Epithelial cell of prostate (primary cell): Measurements from ENCODE around the gene OCSTAMP.
A peak's percentile ranks its signal among the peaks of the same experiment; 100 is the strongest.

ENCODE experiments used
- DNase-seq: peaks from one replicate; pipeline ENCODE4 v3.0.0-alpha.2; 2011; ENCODE audit warnings: low read depth, low spot score
- H3K27ac ChIP-seq: fragments of 450-650 bp; 2 replicates; pipeline ENCODE4 v1.5.1; 2017; ENCODE audit warnings: mild to moderate bottlenecking

The OCSTAMP gene

DNA sequence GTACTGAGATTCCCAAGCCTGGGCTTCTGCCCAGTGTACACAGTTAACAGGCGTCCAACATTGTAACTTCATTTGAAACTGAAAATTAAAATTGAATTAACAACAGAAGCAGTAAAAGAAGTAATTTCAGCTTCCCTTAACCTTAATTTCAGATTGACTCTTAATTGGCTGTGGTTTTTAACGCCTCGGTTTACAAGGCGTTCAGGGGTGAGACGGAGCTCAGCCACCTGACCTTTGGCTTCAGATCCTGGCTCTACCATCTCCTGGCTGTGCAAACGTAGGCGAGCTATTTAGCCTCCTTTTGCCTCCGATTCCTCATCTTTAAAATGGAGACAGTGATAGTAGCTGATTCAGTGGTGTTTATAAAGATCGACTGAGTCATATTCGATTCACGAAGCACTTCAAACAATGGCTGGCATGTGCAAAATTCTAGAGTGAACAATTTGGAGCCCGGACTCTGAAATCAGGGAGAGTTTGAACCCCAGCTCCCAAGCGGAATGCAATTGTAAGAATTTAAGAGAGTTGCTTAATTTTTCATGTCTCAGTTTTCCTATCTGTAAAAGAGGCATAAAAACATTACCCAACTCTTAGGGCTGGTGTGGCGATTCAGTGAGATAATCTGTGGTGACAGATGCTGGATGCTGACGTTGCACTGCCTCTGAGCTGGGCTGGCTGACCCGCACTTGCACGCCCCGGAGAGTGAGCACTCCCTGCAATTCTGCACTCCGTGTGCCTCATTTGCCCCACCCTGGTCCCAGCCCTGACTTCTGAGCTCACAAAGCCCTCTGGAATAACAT is 23.5 kb upstream of the OCSTAMP start:
- H3K27ac ChIP-seq: no peak overlapping the region
- no peak for DNase-seq

DNA sequence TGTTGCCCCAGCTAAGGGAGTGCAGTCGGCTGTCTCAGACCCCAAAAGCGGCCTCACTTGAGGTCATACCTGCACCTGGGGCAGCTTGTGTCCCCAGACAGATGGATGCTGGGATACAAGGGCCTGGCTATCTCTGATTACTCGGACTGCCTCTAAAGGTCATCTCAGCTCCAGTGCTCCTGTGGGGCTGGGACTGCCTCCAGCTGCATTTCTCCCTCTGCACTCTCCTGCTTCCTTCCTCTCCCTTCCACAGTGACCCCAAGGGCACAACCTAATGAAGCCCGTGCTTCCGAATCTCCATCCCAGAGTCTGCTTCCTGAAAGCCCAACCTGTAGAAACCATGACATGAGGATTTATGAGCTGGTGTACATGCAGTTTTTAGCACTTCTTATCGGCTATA is 22.8 kb upstream of the OCSTAMP start:
- DNase-seq: no peak

DNA sequence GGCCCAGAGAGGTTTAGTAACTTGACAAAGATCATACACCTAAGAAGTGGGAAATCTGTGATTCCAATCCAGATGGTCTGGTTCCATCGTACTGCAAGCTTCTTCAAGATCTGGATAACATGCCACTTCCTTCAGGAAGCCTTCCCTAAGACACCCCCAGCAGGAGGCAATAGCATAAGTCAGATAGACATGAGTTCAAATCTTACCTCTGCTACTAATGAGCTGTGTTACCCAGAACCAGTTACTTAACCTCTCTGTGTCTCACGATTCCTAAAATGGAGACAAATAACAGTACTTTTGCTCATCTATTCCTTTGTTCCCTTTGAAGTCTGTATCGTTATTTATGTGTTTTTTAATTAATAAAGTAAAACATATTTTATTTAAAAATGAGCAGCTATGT is 22.3 kb upstream of the OCSTAMP start:
- H3K27ac ChIP-seq: no peak overlapping the region
- DNase-seq: no peak

More for the DNA sequence above, 22.8 kb upstream of the OCSTAMP start:
- no peak overlapping the region for H3K27ac ChIP-seq

- DNase-seq: no peak
- no peak overlapping the region for H3K27ac ChIP-seq
Measured at GRCh38 chr20:46572153-46572552, 21.7 kb upstream of the OCSTAMP start.

DNA sequence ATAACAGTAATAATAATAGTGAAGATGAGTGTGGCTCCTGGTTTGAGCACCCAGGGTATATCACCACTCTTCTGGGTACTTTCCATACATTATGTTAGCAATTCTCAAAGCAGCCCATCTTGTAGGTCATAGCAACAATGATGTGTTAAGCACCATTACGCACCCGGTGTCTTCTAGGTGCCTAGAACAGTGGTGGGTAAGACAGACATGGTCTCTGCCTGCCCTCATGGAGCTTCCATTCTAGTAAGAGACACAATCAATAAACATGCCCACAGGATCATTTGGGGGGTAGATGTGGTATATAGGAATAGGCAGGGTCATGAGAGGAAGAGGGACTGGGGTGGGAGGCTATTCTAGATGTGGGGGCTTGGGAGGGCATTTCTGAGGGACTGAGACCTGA is 21.0 kb upstream of the OCSTAMP start:
- no peak for DNase-seq
- H3K27ac ChIP-seq: no peak overlapping the region

- no peak for DNase-seq
- H3K27ac ChIP-seq: no peak overlapping the region
Measured at GRCh38 chr20:46570956-46571355, 20.5 kb upstream of the OCSTAMP start.

GRCh38 chr20:46569961-46570360 is 19.5 kb upstream of the OCSTAMP start:
- DNase-seq: no peak
- H3K27ac ChIP-seq: no peak overlapping the region

DNA sequence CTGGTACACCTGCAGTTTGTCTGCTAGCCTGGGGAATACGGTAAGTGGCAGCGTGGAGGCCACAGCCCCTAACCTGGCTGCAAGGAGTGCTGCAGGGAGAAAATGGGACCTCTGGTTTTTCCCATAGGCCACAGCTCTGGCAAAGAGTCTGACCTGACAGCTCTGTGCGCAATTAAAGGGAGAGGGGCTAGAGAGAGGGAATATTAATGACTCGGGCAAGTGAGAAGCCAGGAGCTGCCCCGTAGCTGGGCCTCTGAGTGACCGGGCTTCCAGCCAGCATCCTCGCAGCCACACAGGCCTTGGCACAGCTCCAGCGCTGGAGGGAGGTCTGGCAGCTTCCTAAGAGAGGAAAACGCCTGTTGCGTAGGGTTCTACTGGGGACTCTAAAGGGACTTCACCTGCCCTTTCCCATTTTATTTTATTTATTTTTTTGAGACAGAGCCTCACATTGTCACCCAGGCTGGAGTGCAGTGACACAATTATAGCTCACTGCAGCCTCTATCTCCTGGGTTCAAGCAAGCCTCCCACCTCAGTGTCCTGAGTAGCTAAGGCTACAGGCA is 18.2 kb upstream of the OCSTAMP start:
- DNase-seq: no peak
- H3K27ac ChIP-seq: no peak overlapping the region

DNA sequence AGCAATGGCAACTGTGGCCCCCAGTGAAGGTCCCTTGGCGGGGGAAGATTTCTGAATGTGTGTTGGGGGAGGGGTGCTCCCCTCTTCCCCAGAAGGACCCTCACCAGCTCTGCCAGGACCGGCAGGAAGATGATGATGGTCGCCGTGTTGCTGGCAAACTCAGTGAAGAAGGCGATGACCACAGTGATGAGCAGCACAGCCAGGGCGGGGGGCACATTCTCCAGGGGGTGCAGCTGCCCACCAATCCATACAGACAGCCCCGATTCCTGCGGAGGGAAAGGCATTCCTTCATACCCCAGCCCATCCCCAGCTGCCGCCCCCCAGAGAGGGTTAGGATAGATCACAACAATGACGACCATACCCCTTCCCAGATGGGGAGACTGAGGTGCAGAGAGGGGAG is 15.7 kb upstream of the OCSTAMP start:
- no peak overlapping the region for H3K27ac ChIP-seq
- no peak for DNase-seq

GRCh38 chr20:46564241-46564957 is 13.9 kb upstream of the OCSTAMP start:
- no peak for DNase-seq
- H3K27ac ChIP-seq: no peak overlapping the region

DNA sequence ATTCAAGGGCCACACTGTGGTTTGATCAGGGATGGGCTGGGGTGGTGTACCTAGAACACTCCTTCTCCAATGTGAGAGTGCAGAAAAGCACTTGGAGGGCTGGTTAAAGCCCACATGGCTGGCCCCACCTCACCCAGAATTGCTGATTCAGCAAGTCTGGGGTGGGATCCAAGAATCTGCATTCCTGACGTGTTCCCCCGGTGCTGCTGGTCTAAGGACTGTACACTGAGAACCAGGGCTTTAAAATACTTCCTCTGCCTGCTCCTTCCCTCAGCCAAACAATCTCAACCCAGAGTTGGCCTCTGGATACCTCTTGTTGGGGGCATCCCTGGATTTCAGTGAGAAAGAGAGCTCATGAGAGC is 13.4 kb upstream of the OCSTAMP start:
- no peak overlapping the region for H3K27ac ChIP-seq
- no peak for DNase-seq

GRCh38 chr20:46563170-46563859 is 12.9 kb upstream of the OCSTAMP start:
- no peak overlapping the region for H3K27ac ChIP-seq
- no peak for DNase-seq

DNA sequence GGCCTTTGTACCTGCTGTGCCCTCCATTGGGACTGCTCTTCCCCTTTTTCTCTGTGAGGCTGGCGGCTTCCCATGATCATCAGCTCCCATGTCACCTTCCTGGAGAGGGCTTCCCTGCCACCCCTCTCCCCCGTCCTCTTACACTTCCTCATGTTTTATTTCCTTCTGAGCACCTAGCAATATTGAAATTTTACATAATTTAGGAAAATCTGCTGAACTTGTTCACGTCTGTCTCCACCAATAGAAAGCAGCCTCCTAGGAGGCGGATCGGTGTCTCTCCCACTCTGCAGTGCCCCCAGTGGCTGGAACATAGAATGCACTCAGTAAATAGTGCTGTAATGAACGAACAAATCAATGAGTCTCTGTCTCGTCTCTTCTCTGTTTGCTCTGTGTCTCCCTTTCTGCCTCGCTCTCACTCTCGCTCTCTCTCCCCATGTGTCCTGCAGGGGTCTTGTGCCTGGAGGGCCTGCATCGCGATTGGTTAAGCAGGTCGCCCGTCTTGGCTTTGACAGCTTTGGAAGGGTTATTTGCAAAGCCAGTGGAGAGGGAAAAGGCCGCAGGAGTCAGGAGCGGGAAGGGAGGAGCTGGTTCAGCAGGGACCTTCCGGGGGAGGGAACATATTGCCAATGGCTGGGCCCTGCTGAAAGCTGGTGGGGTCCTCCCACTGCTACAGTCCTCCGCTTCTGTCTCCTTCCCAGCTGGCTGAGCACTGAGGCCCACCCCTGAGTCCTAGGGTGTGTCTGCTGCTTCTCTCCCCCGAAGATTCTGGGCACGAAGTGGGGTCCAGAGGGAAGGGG is 12.1 kb upstream of the OCSTAMP start:
- H3K27ac ChIP-seq: no peak overlapping the region
- DNase-seq: no peak

DNA sequence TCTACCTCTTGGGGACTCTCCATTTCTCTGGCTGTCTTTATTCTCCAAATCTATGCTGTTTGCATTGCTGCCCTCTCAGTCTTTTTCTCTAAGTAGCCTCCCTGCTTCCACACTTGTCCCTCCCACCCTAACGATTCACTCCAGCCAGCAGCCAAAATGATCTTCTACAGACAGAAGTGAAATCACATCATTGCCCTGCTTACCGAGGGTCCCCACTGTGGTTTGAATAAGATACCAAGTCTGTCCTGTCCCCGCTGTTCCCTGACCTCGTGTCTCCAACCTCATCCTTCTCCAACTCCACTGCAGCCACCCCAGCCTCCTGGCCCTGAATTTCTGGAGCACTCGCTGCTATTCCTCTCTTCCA is 11.5 kb upstream of the OCSTAMP start:
- no peak overlapping the region for H3K27ac ChIP-seq
- no peak for DNase-seq

DNA sequence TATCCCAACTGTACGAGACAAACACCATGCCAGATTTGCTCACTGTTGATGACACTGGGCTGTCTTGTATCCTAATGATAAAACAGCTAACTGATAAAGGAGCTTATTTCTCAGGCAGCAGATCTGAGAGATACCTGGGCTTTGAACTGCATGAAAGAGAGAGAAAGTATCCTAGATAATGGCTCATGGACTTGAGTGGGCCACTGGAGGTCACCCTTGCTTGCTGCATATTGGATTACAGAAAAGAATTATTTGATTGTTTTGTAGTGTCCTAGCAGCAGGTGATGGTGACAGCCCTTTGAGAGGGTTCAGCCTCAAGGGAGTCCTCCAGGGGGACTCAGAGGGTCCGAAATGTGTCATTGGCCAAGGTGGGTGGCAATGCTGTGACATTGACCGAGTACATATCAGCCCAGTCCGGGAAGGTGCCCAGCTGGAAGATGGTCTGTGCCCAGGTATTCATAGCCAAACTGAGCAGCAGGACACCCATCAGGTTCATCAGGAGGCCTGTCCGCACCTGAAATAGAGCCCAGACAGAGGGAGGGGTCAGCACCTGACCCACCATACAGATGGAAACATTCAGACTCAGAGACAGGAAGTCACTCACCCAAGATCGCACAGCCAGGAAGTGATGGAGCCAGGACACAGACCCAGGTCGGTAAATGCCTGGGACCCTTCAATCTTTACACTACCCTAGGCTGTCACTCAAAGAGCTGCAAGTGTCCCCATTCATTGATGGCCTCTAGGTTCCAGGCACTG is 9.4 kb upstream of the OCSTAMP start:
- no peak for DNase-seq

GRCh38 chr20:46559001-46559400 is 8.5 kb upstream of the OCSTAMP start:
- no peak overlapping the region for H3K27ac ChIP-seq
- no peak for DNase-seq

More for the DNA sequence above, 9.4 kb upstream of the OCSTAMP start:
- no peak overlapping the region for H3K27ac ChIP-seq

DNA sequence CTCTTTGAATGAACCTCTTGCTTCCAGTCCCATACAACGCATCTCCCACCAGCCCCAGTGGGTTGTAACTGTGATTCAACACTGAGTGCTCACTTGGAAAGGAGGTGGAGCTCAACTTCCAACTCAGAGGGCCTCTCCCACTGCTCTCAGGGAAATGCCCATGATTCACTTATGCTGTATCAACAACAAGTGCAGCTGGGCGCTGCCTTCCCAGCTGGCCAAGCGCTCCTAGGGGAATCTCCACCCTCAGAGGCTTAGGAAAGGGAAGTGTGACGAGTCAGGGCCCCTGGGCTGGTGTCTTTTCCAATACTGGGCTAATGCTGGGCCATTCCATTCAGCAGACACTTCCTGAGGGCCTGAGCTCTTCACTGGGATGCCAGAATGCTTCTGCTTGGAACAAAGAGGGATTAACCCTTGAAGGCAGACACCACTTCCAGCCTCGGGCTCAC is 8.1 kb upstream of the OCSTAMP start:
- H3K27ac ChIP-seq: no peak overlapping the region
- DNase-seq: peak; percentile 82

DNA sequence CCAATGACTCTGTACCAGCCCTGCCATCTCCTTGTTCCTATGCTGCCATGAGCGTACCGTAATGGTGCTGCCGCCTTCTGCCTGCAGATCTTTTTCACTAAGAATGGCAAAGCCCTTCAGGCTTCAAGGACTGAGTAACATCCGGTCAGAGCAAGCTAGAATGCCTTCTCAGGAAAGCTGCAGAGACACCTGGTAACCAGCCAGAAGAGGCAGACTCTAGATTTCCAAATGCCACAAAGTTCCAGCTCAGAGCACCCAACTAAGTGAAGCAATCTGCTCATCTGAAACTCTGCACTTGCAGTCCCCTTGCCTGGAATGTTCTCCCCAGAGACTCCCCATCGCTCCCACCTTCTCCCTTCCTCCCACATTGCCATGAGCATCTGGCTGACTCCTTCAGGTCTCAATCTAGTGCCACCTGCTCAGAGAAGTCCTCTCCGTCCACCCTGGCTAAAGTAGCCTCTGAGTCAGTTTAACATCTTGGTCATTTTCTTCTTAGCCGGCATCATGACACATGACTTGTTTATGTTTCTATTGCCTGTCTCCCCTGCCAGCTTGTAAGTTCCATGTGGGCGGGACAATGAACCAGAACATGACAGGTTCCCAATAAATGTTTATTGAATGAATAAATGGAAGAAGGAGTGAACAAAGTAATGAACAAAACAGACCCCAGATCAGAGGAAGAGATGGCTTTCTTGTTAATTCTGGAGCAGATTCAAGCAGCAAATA is 6.9 kb upstream of the OCSTAMP start:
- no peak for DNase-seq
- peak overlapping the region; percentile 37 for H3K27ac ChIP-seq
